Heart right ventricle (tissue), 16 donors: ENCODE measurements around the gene SYT14. TPM values are rescaled to one million over a fixed set of nuclear protein-coding genes. Genes with fewer than 3 reads are reported as not detected.
"Not testable (repeated sequence)": the region's sequence is repeated elsewhere in the genome, so short reads cannot be mapped to it uniquely, and the experiment has no call there.

Experiments used
- ATAC-seq, 8 donors: fragments of 200-7000 bp; cut with Tn5 transposase; one replicate each; pipeline ENCODE4 v1.9.1; 2020; ENCODE audit warnings: mild to moderate bottlenecking in 8 of 8, moderate library complexity in 8 of 8, moderate number of reproducible peaks in 1 of 8
- DNase-seq, 2 donors: peaks; one replicate each; pipeline ENCODE4 v3.0.0-alpha.2; 2020
- H3K27ac ChIP-seq, 10 donors: fragments of 200-600 bp; sonication (generic) in 2 of 10; one replicate each; pipeline versions ENCODE4 v1.5.0 to v1.8.0; 2020 to 2022; ENCODE audit warnings: mild to moderate bottlenecking in 3 of 10
- H3K27me3 ChIP-seq, 7 donors: fragments of 200-600 bp; one replicate each; pipeline ENCODE4 v1.8.0; 2021 to 2022; ENCODE audit warnings: mild to moderate bottlenecking in 2 of 7
- H3K36me3 ChIP-seq, 9 donors: fragments of 200-600 bp; sonication (generic) in 1 of 9; one replicate each; pipeline versions ENCODE4 v1.5.0 to v1.8.0; 2020 to 2022; ENCODE audit warnings: mild to moderate bottlenecking in 2 of 9
- H3K4me1 ChIP-seq, 9 donors: fragments of 200-600 bp; sonication (generic) in 1 of 9; one replicate each; pipeline versions ENCODE4 v1.5.0 to v1.8.0; 2020 to 2022; ENCODE audit warnings: mild to moderate bottlenecking in 4 of 9
- H3K4me3 ChIP-seq, 10 donors: fragments of 200-600 bp; sonication (generic) in 2 of 10; one replicate each; pipeline versions ENCODE4 v1.5.0 to v1.8.0; 2020 to 2022; ENCODE audit warnings: mild to moderate bottlenecking in 7 of 10, moderate library complexity in 2 of 10
- H3K9me3 ChIP-seq, 11 donors: fragments of 200-600 bp in 10 of 11; sonication (generic) in 2 of 11; one replicate each; pipeline versions ENCODE4 v1.5.0 to v1.8.0; 2013 to 2022; ENCODE audit warnings: mild to moderate bottlenecking in 2 of 11, control low read depth in 1 of 11, moderate library complexity in 1 of 11
- WGBS, 2 donors: extraction: QIAGEN DNeasy Blood & Tissue Kit; methylation state at CpG; one replicate each; pipeline ENCODE4 v1.1.7; 2013; ENCODE audit warnings: inconsistent platforms in 1 of 2; 5-methylcytosine and 5-hydroxymethylcytosine counted together
- intact Hi-C, 10 donors: fragments of 100-400 bp; cut with DNase I; formaldehyde crosslinking; loops; one replicate each; pipeline versions ENCODE4 v1.11.1 to v1.14.2; 2022
- long read RNA-seq, 3 donors: library from polyadenylated mRNA; unstranded; transcript quantifications; one replicate each; pipeline ENCODE4 v2.0.0, GENCODE V29; 2020 to 2021
- polyA plus RNA-seq, 2 donors: library from polyadenylated mRNA; stranded (reverse); fragments of 200-250 nt; gene quantifications; one replicate each; pipeline ENCODE4 v1.2.3, GENCODE V29; 2013
- total RNA-seq, 10 donors: library from RNA; stranded (reverse); fragmentation: NEBNext Ultra II Directional in 3 of 10; extraction: Animal tissue kit (Norgen Biotek cat#: 25700) in 3 of 10; gene quantifications; one replicate each; pipeline versions ENCODE4 v1.2.1 to v1.2.4, GENCODE V29; 2021 to 2023
- TF ChIP-seq, protein P1 (sequence below), 9 donors: fragments of 200-600 bp; sonication (generic) in 2 of 9; IDR thresholded peaks; one replicate each; pipeline versions ENCODE4 v1.5.0 to v1.8.0; 2021 to 2022; ENCODE audit warnings: antibody characterized with exemption in 9 of 9, mild to moderate bottlenecking in 5 of 9, moderate library complexity in 1 of 9
- donor health status: Arrhythmogenic right ventricular cardiomyopathy.
- donor health status: ischemic (EF 13 %, LVEDD 7.1; RV severe dilation, severe dysfunction).
- donor health status: healthy with polysubstance abuse.
- donor health status: DM: no; HTN: yes; CAD: no.
- donor health status: DM: no; HTN: no; CAD: no.
- donor health status: ischemic (EF 25% LVEDD 6.9; RV normal size, moderate dysfunction).
- donor health status: ischemic (EF 25% LVEDD 5.7; RV mildly dilated, moderate dysfunction).
- donor health status: healthy.
- donor health status: DM: yes; HTN: yes; CAD: no.
- donor health status: Ischemic cardiomyopathy.
- donor health status: ischemic (EF 35%, LVEDD 5.7; RV mildly dilated, moderate dysfunction).
- donor health status: nonischemic (EF 11% LVEDD 7.7; RV severe dilation, severe dysfunction).
- donor health status: DM: yes; HTN: yes; CAD: no.
- donor health status: PGD.
- donor health status: ischemic (EF 29% LVEDD 5.4; RV normal size, mild dysfunction).
- donor health status: nonischemic (EF 23%, LVEDD 6.1; RV moderate dilation, normal function).

SYT14 gene
- total RNA-seq, result under 1 TPM in 1 of 10 donors, not detected in 9; 0.06 TPM
- not detected for polyA plus RNA-seq
- long read RNA-seq, donor 1, result 0 reads
- long read RNA-seq, donor 2, result 0 reads
- long read RNA-seq, donor 3, result 0 reads

DNA sequence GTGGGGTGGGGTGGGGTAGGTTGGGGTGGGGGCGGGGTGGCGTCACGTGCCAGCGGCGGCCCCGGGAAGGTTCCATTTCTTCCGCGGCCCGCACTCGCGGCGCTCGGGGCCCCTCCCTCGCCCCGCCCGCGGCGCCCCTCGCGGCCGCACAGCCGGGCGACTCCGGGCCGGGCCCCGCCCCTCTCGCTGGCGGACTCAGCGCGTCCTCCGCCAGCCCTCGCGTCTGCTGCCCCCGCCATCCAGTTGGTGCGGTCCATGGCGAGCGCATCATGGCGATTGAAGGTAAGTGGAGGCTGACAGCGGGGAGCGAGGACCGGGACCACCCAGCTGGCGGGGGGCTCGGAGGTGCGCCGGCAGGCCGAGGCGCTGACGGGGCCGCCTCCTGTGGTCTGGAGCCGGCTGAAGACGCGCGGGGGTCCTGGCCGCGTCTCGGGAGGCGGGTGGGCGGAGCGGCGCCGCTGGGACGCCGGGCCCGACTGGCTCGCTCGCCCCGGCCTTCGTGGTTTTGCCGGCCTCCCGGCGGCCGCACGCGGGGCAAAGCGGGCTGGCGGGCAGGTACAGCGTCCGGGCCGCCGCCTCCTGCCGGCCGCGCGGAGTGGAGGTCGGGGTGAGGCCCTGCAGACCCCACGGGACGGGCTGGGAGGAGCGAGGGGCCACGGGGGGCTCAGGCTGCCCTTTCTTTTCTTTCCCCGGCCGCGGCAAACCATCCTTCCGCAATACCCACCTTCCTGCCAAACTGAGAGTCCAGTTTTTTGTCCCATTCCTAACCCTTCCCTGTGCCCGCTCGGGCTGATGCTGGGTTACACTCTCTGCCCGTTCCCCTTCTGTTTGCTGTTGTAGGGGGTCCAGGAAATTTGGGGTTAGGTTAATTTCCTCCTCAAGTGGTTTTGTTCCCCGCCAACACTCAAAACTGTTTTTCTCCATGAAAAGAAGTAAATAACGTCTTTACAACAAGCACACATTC, at the start of gene SYT14:
Gene SYT14 (plus strand): TSS at position 222 of the 964 bp plus-strand sequence. CDS start 48 bp downstream, at position 270.
- Histone ChIP-seq H3K9me3 (no peaks in the 10 kb centered on the region), H3K4me3 (peak within 1 kb of the TSS in 3 of 10 donors; percentile 1 to 5 (median 3)), H3K27ac (no peak within 1 kb of the TSS), H3K4me1 (no peaks in the 10 kb centered on the region), H3K36me3 (no peaks in the 10 kb centered on the region), H3K27me3 (peaks cover 8 to 80% (median 53%) of the 10 kb centered on the region in 7 donors)
- ATAC-seq (no peak), DNase-seq (no peak)
- TF ChIP-seq, protein P1, sequence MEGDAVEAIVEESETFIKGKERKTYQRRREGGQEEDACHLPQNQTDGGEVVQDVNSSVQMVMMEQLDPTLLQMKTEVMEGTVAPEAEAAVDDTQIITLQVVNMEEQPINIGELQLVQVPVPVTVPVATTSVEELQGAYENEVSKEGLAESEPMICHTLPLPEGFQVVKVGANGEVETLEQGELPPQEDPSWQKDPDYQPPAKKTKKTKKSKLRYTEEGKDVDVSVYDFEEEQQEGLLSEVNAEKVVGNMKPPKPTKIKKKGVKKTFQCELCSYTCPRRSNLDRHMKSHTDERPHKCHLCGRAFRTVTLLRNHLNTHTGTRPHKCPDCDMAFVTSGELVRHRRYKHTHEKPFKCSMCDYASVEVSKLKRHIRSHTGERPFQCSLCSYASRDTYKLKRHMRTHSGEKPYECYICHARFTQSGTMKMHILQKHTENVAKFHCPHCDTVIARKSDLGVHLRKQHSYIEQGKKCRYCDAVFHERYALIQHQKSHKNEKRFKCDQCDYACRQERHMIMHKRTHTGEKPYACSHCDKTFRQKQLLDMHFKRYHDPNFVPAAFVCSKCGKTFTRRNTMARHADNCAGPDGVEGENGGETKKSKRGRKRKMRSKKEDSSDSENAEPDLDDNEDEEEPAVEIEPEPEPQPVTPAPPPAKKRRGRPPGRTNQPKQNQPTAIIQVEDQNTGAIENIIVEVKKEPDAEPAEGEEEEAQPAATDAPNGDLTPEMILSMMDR (IDR thresholded peaks at IDR 0.05), result no peak
- WGBS, 2 donors, result 2 to 3% methylated on average over 57 to 98 of the region's 98 CpGs
- intact Hi-C loops, result no loop called here

DNA sequence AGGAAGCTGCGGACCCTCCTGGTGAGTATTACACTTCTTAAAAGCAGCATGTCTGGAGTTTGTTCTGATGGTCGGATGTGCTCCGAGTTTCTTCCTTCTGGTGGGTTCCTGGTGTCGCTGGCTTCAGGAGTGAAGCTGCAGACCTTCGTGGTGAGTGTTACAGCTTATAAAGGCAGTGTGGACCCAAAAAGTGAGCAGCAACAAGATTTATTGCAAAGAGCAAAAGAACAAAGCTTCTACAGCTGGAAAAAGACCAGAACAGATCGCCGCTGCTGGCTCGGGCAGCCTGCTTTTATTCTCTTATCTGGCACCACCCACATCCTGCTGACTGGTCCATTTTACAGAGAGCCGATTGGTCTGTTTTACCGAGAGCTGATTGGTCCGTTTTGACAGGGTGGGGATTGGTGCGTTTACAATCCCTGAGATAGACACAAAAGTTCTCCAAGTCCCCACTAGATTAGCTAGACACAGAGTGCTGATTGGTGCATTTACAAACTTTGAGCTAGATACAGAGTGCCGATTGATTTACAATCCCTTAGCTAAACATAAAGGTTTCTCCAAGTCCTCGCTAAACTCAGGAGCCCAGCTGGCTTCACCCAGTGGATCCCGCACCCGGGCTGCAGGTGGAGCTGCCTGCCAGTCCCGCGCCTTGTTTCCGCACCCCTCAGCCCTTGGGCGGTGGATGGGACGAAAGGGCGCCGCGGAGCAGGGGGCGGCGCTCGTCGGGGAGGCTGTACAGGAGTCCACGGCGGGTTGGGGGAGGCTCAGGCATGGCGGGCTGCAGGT, 49.5 kb upstream of the SYT14 start:
- H3K4me1 ChIP-seq, intact Hi-C loops, ATAC-seq, DNase-seq, H3K36me3 ChIP-seq, H3K4me3 ChIP-seq, H3K27ac ChIP-seq: not testable (repeated sequence)
- Histone ChIP-seq H3K9me3 (peaks cover 0 to 14% (median 0%) of the 10 kb centered on the region in 11 donors), H3K27me3 (peaks cover 0 to 33% (median 20%) of the 10 kb centered on the region in 7 donors)
- 79 to 87% methylated on average over 31 of the region's 31 CpGs for WGBS, 2 donors

DNA sequence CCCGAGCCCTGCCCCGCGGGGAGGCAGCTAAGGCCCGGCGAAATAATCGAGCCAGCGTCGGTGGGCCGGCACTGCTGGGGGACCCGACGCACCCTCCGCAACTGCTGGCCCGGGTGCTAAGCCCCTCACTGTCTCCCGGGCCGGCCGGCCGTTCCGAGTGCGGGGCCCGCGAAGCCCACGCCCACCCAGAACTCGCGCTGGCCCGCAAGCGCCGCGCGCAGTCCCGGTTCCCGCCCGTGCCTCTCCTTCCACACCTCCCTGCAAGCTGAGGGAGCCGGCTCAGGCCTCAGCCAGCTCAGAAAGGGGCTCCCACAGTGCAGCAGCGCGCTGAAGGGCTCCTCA, 49.0 kb upstream of the SYT14 start:
- DNase-seq, result no peak
- peaks cover 0 to 14% (median 0%) of the 10 kb centered on the region in 11 donors for H3K9me3 ChIP-seq
- no peaks in the 10 kb centered on the region for H3K36me3 ChIP-seq
- intact Hi-C loops, result no loop called here
- no peak for ATAC-seq
- H3K4me3 ChIP-seq, result no peak overlapping the region
- H3K27me3 ChIP-seq, result peaks cover 0 to 29% (median 20%) of the 10 kb centered on the region in 7 donors
- WGBS, 2 donors, result 81 to 88% methylated on average over 35 of the region's 35 CpGs
- TF ChIP-seq, protein P1 (IDR thresholded peaks at IDR 0.05), result no peak
- H3K4me1 ChIP-seq, result peaks cover 0 to 5% (median 0%) of the 10 kb centered on the region in 9 donors
- H3K27ac ChIP-seq, result no peak overlapping the region

DNA sequence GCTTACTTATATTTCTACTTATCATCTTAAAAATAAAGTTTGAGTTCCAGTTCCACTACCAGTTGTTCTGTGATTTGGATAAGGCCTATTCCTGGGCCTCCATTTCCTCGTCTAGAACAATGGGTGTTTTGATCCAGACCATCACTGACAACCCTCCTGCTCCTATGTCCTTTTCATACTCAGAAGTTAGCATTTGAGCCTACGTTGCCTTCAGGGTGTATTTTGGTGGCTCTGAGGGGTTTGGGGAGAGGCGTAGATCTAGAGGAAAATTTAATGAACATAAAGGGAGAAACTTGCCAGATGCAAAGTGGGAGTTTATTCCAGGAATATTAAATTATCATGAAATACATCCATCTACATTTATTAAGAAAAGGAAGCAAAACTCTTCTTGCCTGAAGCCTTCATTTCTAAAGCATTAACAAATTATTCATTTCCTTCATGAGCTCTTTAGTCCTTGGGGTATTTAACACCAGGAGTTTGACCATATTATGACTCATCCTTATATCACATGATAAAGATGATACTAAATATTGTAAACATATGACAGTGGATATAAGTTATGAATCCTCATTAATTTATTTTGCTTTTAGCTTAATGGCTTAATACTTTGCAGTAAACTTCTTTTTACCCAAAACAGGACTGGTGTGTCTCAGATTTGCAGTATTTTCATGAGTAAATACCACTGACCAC, 47.2 kb upstream of the SYT14 start:
- TF ChIP-seq, protein P1 (IDR thresholded peaks at IDR 0.05), result no peak
- ATAC-seq, result no peak
- intact Hi-C loops, result no loop called here
- peaks cover 0 to 19% (median 13%) of the 10 kb centered on the region in 7 donors for H3K27me3 ChIP-seq
- H3K4me1 ChIP-seq, result no peaks in the 10 kb centered on the region
- H3K4me3 ChIP-seq, result no peak overlapping the region
- no peak for DNase-seq
- peaks cover 0 to 14% (median 0%) of the 10 kb centered on the region in 11 donors for H3K9me3 ChIP-seq
- H3K36me3 ChIP-seq, result no peaks in the 10 kb centered on the region
- H3K27ac ChIP-seq, result no peak overlapping the region
- WGBS, 2 donors, result 45 to 68% methylated on average over 3 of the region's 3 CpGs
